A673 (cell line): ENCODE results near the gene HMBS. TPM values are rescaled to one million over a fixed set of nuclear protein-coding genes. Genes with fewer than 3 reads are reported as not detected.
A peak's percentile ranks its signal among the peaks of the same experiment; 100 is the strongest.

Experiments
- BruUV-seq: library from RNA; stranded (reverse); fragments of 400-500 nt; replicated peaks from 2 replicates; lab custom pipeline; 2021; lab: Mats Ljungman, UMichigan
- CTCF ChIA-PET: fragments of 300-600 bp; sonication (Branson Sonifier 250); formaldehyde crosslinking; loops from one replicate; lab custom pipeline; 2022; ENCODE audit warnings: antibody characterized with exemption; lab: Charles Lee
- POLR2A ChIA-PET: fragments of 300-600 bp; sonication (Branson Sonifier 250); formaldehyde crosslinking; loops from one replicate; lab custom pipeline; 2022; ENCODE audit warnings: antibody characterized with exemption; ENCODE audit not compliant: low non-redundant PET; lab: Charles Lee
- DNase-seq: peaks from one replicate; pipeline ENCODE4 v3.0.0-alpha.2; 2015; ENCODE audit warnings: low spot score
- H3K27ac ChIP-seq: fragments of 200-600 bp; sonication (generic); 2 replicates; pipeline ENCODE4 v1.5.1; 2016; ENCODE audit warnings: mixed run types, low read depth, mild to moderate bottlenecking, mixed read lengths, antibody characterized with exemption, low read length; ENCODE audit not compliant: poor library complexity, severe bottlenecking
- H3K27me3 ChIP-seq: fragments of 200-600 bp; sonication (generic); replicated peaks from 2 replicates; pipeline ENCODE4 v1.6.1; 2017; ENCODE audit warnings: mixed run types, low read depth, mild to moderate bottlenecking, mixed read lengths, antibody characterized with exemption, low read length; ENCODE audit not compliant: insufficient read depth, poor library complexity
- H3K36me3 ChIP-seq: fragments of 200-600 bp; sonication (generic); 2 replicates; pipeline ENCODE4 v1.6.1; 2016; ENCODE audit warnings: mixed run types, mild to moderate bottlenecking, mixed read lengths, antibody characterized with exemption, low read length; ENCODE audit not compliant: insufficient read depth, poor library complexity, severe bottlenecking
- H3K4me1 ChIP-seq: fragments of 200-600 bp; sonication (generic); 2 replicates; pipeline ENCODE4 v1.6.1; 2017; ENCODE audit warnings: mixed run types, mild to moderate bottlenecking, mixed read lengths, antibody characterized with exemption, low read length; ENCODE audit not compliant: insufficient read depth, poor library complexity, severe bottlenecking
- H3K4me3 ChIP-seq: fragments of 200-600 bp; sonication (generic); 2 replicates; pipeline ENCODE4 v1.5.1; 2016; ENCODE audit warnings: low read depth, mixed run types, mild to moderate bottlenecking, mixed read lengths, low read length; ENCODE audit not compliant: poor library complexity, severe bottlenecking
- H3K9me3 ChIP-seq: fragments of 200-600 bp; sonication (generic); 2 replicates; pipeline ENCODE4 v1.6.1; 2016; ENCODE audit warnings: mixed run types, low read depth, mild to moderate bottlenecking, mixed read lengths, antibody characterized with exemption, low read length; ENCODE audit not compliant: poor library complexity, severe bottlenecking
- CTCF ChIP-seq: fragments of 300-800, 200-600 bp; sonication (generic); conservative IDR thresholded peaks from 2 replicates; pipeline ENCODE4 v1.5.1; 2017; ENCODE audit warnings: low read depth, mild to moderate bottlenecking, antibody characterized with exemption, low read length, moderate library complexity, mixed read lengths
- EZH2 ChIP-seq: fragments of 200-600 bp; sonication (generic); IDR thresholded peaks from 2 replicates; pipeline ENCODE4 v1.6.1; 2017; ENCODE audit warnings: borderline replicate concordance, low read depth, mild to moderate bottlenecking, mixed read lengths, antibody characterized with exemption, low read length; ENCODE audit not compliant: poor library complexity, severe bottlenecking
- intact Hi-C: fragments of 100-400 bp; cut with micrococcal nuclease; formaldehyde crosslinking; loops from one replicate; pipeline ENCODE4 v1.10.0; 2022; ENCODE audit not compliant: unreplicated experiment
- total RNA-seq: library from RNA; stranded (reverse); gene quantifications from 2 replicates; pipeline ENCODE4 v1.2.3, GENCODE V29; 2021

Gene HMBS
- total RNA-seq, 1 experiment from 2014 or later, result 72.5 TPM

- Histone ChIP-seq H3K4me1 (peaks cover 11% of the 10 kb centered on the region), H3K27ac (peak overlapping the region; percentile 97), H3K27me3 (no peaks in the 10 kb centered on the region), H3K36me3 (peaks cover 8% of the 10 kb centered on the region), H3K4me3 (peak overlapping the region; percentile 80), H3K9me3 (no peaks in the 10 kb centered on the region)
- intact Hi-C loops, result no loop called here
- CTCF ChIA-PET, result interaction anchor here (0.6 kb wide), 6 partner anchors 18 to 1222 kb away, joined by 3 to 12 read pairs (median 8); partner anchors contain the start of genes BCL9L and VPS11
- TF ChIP-seq CTCF, result no peak
- TF ChIP-seq EZH2, result no peak
- TSS peak; percentile 91 for BruUV-seq
- POLR2A ChIA-PET, result interaction anchor here (0.6 to 1.0 kb wide), 5 partner anchors 10 to 341 kb away, joined by 3 to 24 read pairs (median 15); partner anchors contain the start of gene VPS11
- DNase-seq, result no peak
These were observed 761 bp downstream of the HMBS start for GRCh38 chr11:119085437-119085847.

DNA sequence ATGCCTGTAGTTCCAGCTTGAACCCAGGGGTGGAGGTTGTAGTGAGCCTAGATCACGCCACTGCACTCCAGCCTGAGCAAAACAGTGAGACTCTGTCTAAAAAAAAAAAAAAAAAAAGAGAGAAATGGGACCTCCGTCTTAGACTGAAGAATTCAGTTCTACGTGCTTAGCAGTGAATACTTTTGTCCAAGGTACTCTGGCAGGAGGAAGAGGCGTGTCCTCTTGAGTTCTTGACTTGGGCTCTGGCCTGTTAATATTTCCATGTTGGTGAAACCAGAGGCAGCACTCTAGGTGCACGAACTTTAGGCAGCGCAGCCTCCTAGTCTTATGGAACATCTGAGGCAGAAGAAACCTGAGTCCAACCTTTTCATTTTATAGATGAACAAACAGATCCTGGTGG lies 2.4 kb downstream of the HMBS start:
- Histone ChIP-seq H3K4me3 (no peak overlapping the region), H3K9me3 (no peaks in the 10 kb centered on the region), H3K36me3 (peaks cover 16% of the 10 kb centered on the region), H3K27me3 (no peaks in the 10 kb centered on the region), H3K4me1 (peaks cover 21% of the 10 kb centered on the region), H3K27ac (peak overlapping the region; percentile 17)
- BruUV-seq, result no TSS peak
- intact Hi-C loops, result loop anchor here (2.0 kb wide), 1 partner anchor 20 kb away; the partner anchor contains the start of gene VPS11
- ChIA-PET CTCF (no interaction called here), POLR2A (no interaction called here)
- TF ChIP-seq CTCF, result no peak
- TF ChIP-seq EZH2, result no peak
- no peak for DNase-seq

DNA sequence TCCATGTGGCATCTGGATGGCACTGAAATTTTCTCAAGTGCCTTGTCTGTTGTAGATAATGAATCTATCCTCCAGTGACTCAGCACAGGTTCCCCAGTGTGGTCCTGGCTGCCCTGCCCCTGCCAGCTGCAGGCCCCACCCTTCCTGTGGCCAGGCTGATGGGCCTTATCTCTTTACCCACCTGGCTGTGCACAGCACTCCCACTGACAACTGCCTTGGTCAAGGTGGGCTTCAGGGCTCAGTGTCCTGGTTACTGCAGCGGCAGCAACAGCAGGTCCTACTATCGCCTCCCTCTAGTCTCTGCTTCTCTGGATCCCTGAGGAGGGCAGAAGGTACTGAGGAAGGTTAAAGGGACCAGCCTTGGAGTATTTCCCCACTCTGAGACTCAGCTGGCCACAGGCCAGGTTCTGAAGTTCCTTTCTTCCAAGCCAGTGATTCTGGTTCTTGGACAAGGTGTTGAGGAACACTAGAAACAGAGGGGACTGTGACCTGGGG lies 3.1 kb downstream of the HMBS start:
- peaks cover 27% of the 10 kb centered on the region for H3K4me1 ChIP-seq
- H3K36me3 ChIP-seq, result peaks cover 23% of the 10 kb centered on the region
- intact Hi-C loops, result loop anchor here (2.0 kb wide), 1 partner anchor 21 kb away; the partner anchor contains the start of gene VPS11
- CTCF ChIA-PET, result no interaction called here
- BruUV-seq, result no TSS peak
- H3K27ac ChIP-seq, result peak overlapping the region; percentile 17
- no peaks in the 10 kb centered on the region for H3K9me3 ChIP-seq
- no peaks in the 10 kb centered on the region for H3K27me3 ChIP-seq
- H3K4me3 ChIP-seq, result no peak overlapping the region
- POLR2A ChIA-PET, result no interaction called here
- no peak for TF ChIP-seq CTCF
- no peak for TF ChIP-seq EZH2
- no peak for DNase-seq
